Measurements from ENCODE around the gene CD180.
A peak's percentile ranks its signal among the peaks of the same experiment; 100 is the strongest.
"Not testable (repeated sequence)": the region's sequence is repeated elsewhere in the genome, so short reads cannot be mapped to it uniquely, and the experiment has no call there.

Gene CD180

DNA sequence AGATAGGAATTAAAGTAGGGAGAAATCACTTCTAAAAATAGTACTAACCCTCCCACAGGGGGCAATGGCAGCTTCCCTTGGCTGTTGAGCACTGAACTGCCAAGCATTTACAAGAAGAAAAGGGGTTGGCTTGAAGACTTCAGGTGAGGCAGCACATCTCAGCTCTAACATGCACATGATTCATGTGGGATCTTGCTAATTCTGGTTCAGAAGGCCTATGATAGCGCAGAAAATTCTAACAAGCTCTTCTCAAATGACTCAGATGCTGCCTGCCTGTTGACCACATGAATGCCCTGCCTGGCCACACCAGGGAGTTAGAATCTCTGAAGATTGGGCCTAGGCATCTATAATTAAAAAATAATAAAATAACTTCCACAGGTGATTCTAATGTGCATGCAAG, 22.6 kb downstream of the CD180 start:
- Histone ChIP-seq H3K36me3 (replicated peaks; ENCODE audit: low read depth, low read length) (no peaks in the 10 kb centered on the region), H3K79me2 (ENCODE audit: low read length) (no peaks in the 10 kb centered on the region), H3K9me3 (ENCODE audit: insufficient read depth, low read length) (peaks cover 4% of the 10 kb centered on the region), H3K4me1 (ENCODE audit: low read length) (no peaks in the 10 kb centered on the region), H3K27ac (ENCODE audit: low read length) (no peak overlapping the region), H3K4me3 (ENCODE audit: low read length) (no peak overlapping the region), H3K9ac (ENCODE audit: low read length) (no peak overlapping the region), H4K20me1 (ENCODE audit: insufficient read depth, low read length) (no peaks in the 10 kb centered on the region), H3K27me3 (ENCODE audit: low read depth, low read length) (no peaks in the 10 kb centered on the region), H2AFZ (ENCODE audit: low read depth, low read length) (no peak overlapping the region), H3K4me2 (ENCODE audit: low read length) (no peak overlapping the region)
- no peak for TF ChIP-seq EZH2phosphoT487 (IDR thresholded peaks at IDR 0.05; ENCODE audit: low read depth)
- TF ChIP-seq, protein P1, sequence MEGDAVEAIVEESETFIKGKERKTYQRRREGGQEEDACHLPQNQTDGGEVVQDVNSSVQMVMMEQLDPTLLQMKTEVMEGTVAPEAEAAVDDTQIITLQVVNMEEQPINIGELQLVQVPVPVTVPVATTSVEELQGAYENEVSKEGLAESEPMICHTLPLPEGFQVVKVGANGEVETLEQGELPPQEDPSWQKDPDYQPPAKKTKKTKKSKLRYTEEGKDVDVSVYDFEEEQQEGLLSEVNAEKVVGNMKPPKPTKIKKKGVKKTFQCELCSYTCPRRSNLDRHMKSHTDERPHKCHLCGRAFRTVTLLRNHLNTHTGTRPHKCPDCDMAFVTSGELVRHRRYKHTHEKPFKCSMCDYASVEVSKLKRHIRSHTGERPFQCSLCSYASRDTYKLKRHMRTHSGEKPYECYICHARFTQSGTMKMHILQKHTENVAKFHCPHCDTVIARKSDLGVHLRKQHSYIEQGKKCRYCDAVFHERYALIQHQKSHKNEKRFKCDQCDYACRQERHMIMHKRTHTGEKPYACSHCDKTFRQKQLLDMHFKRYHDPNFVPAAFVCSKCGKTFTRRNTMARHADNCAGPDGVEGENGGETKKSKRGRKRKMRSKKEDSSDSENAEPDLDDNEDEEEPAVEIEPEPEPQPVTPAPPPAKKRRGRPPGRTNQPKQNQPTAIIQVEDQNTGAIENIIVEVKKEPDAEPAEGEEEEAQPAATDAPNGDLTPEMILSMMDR (IDR thresholded peaks at IDR 0.05; ENCODE audit: low read depth, low read length): no peak

DNA sequence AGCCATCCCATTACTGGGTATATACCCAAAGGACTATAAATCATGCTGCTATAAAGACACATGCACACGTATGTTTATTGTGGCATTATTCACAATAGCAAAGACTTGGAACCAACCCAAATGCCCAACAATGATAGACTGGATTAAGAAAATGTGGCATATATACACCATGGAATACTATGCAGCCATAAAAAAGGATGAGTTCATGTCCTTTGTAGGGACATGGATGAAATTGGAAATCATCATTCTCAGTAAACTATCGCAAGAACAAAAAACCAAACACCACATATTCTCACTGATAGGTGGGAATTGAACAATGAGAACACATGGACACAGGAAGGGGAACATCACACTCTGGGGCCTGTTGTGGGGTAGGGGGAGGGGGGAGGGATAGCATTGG, 23.2 kb downstream of the CD180 start:
- H3K9ac ChIP-seq (ENCODE audit: low read length); H3K9me3 ChIP-seq (ENCODE audit: insufficient read depth, low read length); H3K4me3 ChIP-seq (ENCODE audit: low read length); H3K4me1 ChIP-seq (ENCODE audit: low read length); H2AFZ ChIP-seq (ENCODE audit: low read depth, low read length); H3K36me3 ChIP-seq (replicated peaks; ENCODE audit: low read depth, low read length); H3K4me2 ChIP-seq (ENCODE audit: low read length); H3K27me3 ChIP-seq (ENCODE audit: low read depth, low read length); H3K27ac ChIP-seq (ENCODE audit: low read length); H4K20me1 ChIP-seq (ENCODE audit: insufficient read depth, low read length); H3K79me2 ChIP-seq (ENCODE audit: low read length): not testable (repeated sequence)

DNA sequence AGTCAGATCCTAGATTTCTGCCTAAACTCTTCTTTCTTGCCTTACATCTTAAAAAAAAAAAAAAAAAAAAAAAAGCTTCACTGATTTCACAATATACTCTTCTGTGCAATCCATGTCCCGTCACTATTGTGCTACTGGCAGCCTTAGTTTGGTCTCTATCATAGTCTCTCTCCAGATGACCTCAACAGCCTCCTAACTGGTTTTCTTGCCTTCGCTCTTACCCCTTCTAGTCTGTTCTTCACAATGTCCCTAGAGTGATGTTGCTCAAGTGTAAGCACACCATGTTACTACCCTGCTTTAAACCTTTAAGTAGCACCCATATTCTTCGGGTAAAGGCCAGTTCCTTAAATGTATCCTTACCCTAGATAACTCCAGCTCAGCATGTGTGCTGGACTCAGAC, 25.8 kb downstream of the CD180 start:
- Histone ChIP-seq H3K4me2 (ENCODE audit: low read length) (no peak overlapping the region), H3K27ac (ENCODE audit: low read length) (no peak overlapping the region), H3K4me1 (ENCODE audit: low read length) (peaks cover 19% of the 10 kb centered on the region), H3K4me3 (ENCODE audit: low read length) (no peak overlapping the region), H3K27me3 (ENCODE audit: low read depth, low read length) (no peaks in the 10 kb centered on the region), H3K9ac (ENCODE audit: low read length) (no peak overlapping the region), H3K36me3 (replicated peaks; ENCODE audit: low read depth, low read length) (no peaks in the 10 kb centered on the region), H4K20me1 (ENCODE audit: insufficient read depth, low read length) (no peaks in the 10 kb centered on the region), H2AFZ (ENCODE audit: low read depth, low read length) (no peak overlapping the region), H3K79me2 (ENCODE audit: low read length) (no peaks in the 10 kb centered on the region), H3K9me3 (ENCODE audit: insufficient read depth, low read length) (no peaks in the 10 kb centered on the region)
- no peak for TF ChIP-seq EZH2phosphoT487 (IDR thresholded peaks at IDR 0.05; ENCODE audit: low read depth)
- TF ChIP-seq, protein P1 (IDR thresholded peaks at IDR 0.05; ENCODE audit: low read depth, low read length): no peak

DNA sequence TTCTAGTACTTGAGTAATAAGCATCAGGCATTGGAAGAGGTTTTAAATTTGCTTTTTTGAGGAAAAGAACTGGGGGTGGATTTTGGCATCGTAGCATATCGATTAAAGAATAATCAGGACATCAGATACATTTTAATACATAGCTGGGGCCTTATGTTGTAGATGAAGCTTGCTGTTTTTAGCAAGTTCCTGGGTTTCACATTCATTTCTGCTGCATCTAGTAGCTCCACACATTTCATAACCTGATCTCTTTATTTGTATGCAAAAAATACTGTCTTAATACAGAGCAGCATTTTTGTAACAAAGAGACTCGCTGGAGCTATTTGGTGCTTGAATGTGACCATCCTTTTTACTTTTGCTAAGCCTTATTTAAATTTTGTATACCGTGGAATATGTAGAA, 28.5 kb downstream of the CD180 start:
- H4K20me1 ChIP-seq (ENCODE audit: insufficient read depth, low read length): no peaks in the 10 kb centered on the region
- no peaks in the 10 kb centered on the region for H3K9me3 ChIP-seq (ENCODE audit: insufficient read depth, low read length)
- H3K79me2 ChIP-seq (ENCODE audit: low read length): no peaks in the 10 kb centered on the region
- no peaks in the 10 kb centered on the region for H3K27me3 ChIP-seq (ENCODE audit: low read depth, low read length)
- peak overlapping the region; percentile 89 for H3K4me2 ChIP-seq (ENCODE audit: low read length)
- H3K4me1 ChIP-seq (ENCODE audit: low read length): peaks cover 26% of the 10 kb centered on the region
- TF ChIP-seq, protein P1 (IDR thresholded peaks at IDR 0.05; ENCODE audit: low read depth, low read length): no peak
- no peak for TF ChIP-seq EZH2phosphoT487 (IDR thresholded peaks at IDR 0.05; ENCODE audit: low read depth)
- no peak overlapping the region for H2AFZ ChIP-seq (ENCODE audit: low read depth, low read length)
- H3K36me3 ChIP-seq (replicated peaks; ENCODE audit: low read depth, low read length): no peaks in the 10 kb centered on the region
- H3K4me3 ChIP-seq (ENCODE audit: low read length): peak overlapping the region; percentile 80
- peak overlapping the region; percentile 98; the same call in 1 of the 2 replicates for H3K9ac ChIP-seq (ENCODE audit: low read length)
- H3K27ac ChIP-seq (ENCODE audit: low read length): peak overlapping the region; percentile 88; the same call in 1 of the 2 replicates
